HL-60 (cell line): ENCODE data around the gene CDYL2.

ENCODE experiments used
- CTCF ChIP-seq: IDR thresholded peaks from one replicate; pipeline ENCODE4 v1.5.1; 2011; ENCODE audit warnings: low read length, control low read depth, inconsistent platforms; ENCODE audit not compliant: insufficient read depth
- GABPA ChIP-seq: IDR thresholded peaks from 2 replicates; pipeline ENCODE4 v1.6.1; 2012; ENCODE audit warnings: low read depth
- POLR2AphosphoS5 ChIP-seq: IDR thresholded peaks from 2 replicates; pipeline ENCODE4 v1.6.1; 2012; ENCODE audit warnings: low read depth
- REST ChIP-seq: IDR thresholded peaks from 2 replicates; pipeline ENCODE4 v1.6.1; 2012; ENCODE audit warnings: low read depth; ENCODE audit not compliant: insufficient replicate concordance
- SPI1 ChIP-seq: IDR thresholded peaks from 2 replicates; pipeline ENCODE4 v1.6.1; 2012; ENCODE audit warnings: low read depth, mild to moderate bottlenecking, borderline replicate concordance

- TF ChIP-seq POLR2AphosphoS5: no peak
- no peak for TF ChIP-seq CTCF
- no peak for TF ChIP-seq REST
- TF ChIP-seq SPI1: no peak
- no peak for TF ChIP-seq GABPA
Measured at GRCh38 chr16:80680839-80681238, 123.6 kb downstream of the CDYL2 start.
